ENCODE results near the gene ACOX3.

DNA sequence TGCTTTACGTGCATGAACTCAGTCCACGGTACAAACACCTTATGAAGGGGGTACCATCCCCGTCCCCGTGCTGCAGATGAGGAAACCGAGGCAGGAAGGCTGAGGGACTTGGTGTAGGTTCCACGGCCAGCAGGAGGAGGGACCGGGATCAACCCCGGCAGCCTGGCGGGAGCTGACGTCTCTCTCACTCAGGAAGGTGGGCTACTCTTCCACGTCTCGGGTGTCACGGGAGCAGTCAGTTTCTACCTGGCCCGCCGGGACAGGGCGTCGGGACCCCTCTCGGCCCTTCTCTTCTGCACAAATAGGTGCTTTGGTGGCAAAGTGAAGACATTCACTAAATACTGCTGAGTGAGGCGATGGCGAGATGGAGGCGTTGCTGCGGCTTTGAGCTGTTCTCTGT lies 53.3 kb downstream of the ACOX3 start:
- no peak for TF ChIP-seq POLR2A (IDR thresholded peaks at IDR 0.05; ENCODE audit: low read length)
- TF ChIP-seq GATA1 (IDR thresholded peaks at IDR 0.05; ENCODE audit: low read depth, low read length) = no peak

All from erythroblast (primary cell).